NCI-H146 (cell line): ENCODE data around the gene ITPRIPL2.

Experiments
- DNase-seq: peaks from one replicate; lab custom pipeline; 2025; lab: John Stamatoyannopoulos, UW

The ITPRIPL2 gene

GRCh38 chr16:19119564-19119963, 5.8 kb downstream of the ITPRIPL2 start:
- DNase-seq: no peak

DNA sequence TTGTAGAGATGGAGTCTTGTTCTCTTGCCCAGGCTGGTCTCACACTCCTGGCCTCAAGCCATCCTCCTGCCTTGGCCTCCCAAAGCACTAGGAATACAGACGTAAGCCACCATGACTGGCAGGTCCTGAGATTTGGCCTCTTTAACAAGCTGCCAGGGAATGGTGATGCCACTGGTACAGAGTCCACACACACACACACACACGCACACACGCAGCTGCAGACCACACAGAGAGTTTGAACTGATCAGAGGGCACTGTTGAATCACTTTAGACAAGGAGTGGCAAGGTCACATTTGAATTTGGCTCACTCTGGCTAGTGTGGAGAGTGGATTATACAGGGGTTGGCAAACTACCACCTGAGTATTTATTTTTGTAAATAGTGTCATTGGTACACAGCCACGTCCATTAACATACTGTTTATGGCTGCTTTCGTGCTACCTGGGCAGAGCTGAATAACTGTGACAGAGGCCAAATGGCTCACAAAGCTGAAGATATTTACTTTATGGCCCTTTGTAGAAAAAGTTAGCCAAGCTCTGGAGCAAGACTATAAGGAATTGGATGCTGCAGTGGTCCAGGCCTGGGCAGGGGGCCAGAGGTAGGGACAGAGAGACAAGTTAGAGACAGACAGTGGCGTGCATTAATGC, 9.9 kb downstream of the ITPRIPL2 start:
- DNase-seq: no peak

- DNase-seq: no peak
Observed at GRCh38 chr16:19126300-19126699, 12.5 kb downstream of the ITPRIPL2 start.

DNA sequence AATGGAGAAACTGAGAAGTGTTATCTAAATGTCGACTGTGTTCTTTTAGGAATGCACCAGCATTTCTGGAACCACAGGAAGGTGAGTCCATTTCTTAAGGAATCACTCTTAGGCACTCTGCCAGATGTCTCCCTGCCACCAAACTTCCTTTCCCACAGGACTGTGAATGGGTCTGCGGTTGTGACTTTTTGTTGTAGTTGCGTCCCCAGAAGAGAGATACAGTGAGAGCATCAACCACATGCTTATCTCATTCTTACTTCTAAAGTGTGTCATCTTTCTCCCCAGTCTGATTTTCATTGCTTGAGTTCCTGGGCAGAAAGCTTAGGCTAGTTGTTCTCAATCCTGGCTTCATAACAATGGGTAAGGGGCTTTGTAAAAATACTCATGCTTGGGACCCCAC, 13.4 kb downstream of the ITPRIPL2 start:
- no peak for DNase-seq

- DNase-seq: no peak
Observed at GRCh38 chr16:19127674-19128131, 13.9 kb downstream of the ITPRIPL2 start.

- DNase-seq: no peak
Observed at GRCh38 chr16:19128454-19129200, 14.9 kb downstream of the ITPRIPL2 start.

DNA sequence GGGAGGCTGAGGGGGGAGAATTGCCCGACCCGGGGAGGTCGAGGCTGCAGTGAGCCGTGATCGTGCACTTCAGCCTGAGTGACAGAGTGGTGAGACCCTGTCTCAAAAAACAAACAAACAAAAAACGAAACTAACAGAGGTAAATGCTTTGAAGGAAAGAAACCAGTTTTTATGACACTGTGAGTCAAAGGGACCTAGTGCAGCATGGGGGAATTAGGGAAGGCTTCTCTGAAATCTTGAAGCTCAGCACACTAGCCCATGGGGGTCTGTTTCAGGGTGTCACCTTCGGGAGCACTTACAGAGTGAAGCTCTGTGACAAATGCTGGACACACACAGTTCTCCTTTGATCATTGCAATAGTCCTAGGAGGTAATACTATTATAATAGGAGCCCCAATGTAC, 16.6 kb downstream of the ITPRIPL2 start:
- no peak for DNase-seq

DNA sequence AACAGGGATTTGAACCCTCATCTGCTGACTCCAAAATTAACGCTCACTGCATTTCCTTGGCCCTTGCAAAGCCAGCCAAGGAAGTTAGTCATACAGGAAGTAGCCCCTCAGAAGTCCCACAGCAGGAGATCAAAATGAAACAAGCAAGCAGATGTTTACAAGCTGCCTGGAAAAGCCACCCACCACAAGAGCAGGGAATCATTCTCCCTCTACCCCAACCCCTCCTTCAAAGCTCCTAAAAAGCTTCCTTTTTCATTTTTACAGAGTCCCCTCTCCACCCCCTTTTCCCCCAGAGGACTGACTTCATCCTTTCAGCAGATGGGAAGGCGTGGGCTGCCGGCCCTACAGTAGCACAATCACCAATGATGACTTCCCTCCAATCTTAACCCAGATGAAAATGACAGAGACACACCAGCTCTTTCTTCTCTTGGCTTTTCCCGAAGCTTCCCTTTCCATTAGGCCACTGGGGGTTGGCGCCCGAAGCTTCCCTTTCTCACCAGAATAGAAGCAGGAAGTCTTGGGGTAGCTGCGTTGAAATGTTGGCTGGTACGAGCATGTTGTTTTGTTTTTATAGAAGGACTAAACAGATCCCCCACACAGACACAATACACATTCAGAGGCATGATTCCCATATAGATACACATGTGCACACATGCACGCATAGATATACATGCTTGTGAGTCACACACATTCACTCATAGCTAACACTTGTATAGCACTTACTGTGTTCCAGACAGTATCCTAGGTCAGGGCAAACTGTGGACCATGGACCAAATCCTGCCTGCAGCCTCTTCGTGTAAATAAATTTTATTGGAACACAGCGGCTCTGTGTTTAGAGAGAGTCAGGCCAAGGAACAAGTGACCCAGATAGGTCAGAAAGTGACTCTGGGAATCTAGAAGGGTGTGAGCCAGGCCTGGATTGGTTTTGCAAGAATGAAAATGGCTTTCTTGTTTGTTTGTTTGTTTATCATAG, 17.4 kb downstream of the ITPRIPL2 start:
- DNase-seq: no peak

DNA sequence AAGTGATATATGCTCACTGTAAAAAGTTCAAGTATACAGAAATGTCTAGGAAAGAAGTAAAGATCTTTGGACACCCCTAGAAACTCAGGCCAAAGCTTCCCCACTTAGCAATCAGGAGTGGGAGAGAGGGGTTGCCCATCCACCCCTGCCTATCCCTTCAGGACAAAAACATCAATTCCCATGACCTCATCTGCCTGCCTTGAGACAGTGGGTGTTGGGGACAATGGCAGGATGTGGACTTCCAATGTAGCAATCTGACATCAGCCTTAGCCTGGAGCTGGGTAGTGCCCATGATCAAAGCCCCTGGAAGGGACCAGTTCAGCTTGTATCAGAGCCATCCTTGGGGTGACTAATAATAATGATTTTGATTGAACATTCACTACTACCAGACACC, 18.1 kb downstream of the ITPRIPL2 start:
- no peak for DNase-seq

GRCh38 chr16:19132255-19132654, 18.5 kb downstream of the ITPRIPL2 start:
- DNase-seq: no peak

- no peak for DNase-seq
Observed at GRCh38 chr16:19132898-19133297, 19.1 kb downstream of the ITPRIPL2 start.

DNA sequence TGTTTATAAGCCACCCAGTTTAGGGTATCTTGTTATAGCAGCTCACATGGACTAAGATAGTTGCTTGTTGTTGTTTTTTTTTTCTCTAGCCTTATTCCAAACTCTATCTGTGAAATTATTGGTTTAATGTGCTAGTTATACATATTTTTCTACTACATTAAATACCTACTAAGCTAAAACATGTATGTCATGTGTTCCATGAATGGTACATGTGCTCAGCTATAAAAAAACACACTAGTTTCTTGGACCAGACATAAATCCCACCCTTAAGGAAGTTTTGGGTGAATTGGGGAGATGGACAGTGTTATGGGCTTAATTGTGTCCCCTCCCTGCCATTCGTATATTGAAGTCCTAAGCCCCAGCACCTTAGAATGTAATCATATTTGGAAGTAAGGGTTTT, 19.8 kb downstream of the ITPRIPL2 start:
- DNase-seq: no peak

DNA sequence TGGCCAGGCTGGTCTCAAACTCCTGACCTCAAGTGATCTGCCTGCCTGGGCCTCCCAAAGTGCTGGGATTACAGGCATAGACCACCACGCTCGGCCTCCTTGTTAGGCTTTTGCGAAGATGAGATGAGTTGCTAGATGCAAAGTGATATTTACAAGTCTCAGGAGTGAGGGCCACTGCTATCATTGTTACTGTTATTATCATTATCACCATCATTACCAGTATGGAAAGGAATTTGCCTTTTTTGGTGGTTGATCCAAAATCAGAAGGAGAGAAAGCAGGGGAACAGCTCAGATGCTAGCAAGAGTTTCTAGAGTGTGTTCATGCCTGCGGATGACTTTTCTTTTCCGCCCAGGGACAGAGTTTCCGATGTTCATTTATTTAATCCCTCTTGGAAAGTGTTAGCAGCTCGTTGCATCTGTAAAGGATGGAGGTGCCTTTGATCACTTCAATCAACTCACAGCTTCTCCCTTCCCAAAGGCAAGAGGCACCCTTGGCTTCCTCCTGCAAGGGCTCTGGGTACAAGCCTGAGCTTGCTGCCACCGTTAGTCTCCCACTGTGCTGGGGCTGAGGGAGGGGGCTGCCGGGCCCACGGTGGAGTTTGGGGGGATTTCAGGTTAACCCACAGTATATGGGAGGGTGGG, 21.6 kb downstream of the ITPRIPL2 start:
- DNase-seq: peak; percentile 40

GRCh38 chr16:19135896-19136438, 22.2 kb downstream of the ITPRIPL2 start:
- DNase-seq: peak; percentile 77

DNA sequence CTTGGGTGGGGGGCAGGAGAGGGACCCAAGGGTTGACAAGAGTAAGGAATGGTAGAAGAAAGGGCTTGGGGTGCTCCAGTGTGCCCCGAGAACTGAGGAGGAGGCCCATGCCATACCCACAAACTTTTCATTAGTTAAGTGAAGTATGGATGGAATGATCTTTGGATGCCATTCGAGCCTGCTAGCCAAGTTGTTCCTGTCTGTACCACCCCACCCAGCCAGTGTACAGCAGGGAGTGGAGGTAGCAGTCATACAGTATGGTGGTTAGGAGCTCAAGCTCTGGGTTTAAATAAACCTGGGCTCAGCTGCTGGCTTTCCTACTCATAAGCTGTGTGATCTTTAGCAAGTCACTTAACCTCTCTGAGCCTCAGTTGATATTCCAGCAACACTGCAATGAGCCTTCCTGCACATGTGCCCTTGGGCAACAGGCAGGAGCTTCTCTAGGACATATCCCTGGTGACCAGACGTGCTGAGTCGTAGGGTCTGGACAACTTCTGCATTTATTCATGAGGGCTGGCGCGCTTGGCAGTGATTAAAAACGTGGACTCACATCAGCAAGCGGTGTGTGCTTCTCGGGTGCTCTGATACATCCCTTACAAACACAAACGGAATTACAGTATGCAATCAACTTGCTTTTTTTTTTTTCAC, 22.9 kb downstream of the ITPRIPL2 start:
- DNase-seq: no peak

DNA sequence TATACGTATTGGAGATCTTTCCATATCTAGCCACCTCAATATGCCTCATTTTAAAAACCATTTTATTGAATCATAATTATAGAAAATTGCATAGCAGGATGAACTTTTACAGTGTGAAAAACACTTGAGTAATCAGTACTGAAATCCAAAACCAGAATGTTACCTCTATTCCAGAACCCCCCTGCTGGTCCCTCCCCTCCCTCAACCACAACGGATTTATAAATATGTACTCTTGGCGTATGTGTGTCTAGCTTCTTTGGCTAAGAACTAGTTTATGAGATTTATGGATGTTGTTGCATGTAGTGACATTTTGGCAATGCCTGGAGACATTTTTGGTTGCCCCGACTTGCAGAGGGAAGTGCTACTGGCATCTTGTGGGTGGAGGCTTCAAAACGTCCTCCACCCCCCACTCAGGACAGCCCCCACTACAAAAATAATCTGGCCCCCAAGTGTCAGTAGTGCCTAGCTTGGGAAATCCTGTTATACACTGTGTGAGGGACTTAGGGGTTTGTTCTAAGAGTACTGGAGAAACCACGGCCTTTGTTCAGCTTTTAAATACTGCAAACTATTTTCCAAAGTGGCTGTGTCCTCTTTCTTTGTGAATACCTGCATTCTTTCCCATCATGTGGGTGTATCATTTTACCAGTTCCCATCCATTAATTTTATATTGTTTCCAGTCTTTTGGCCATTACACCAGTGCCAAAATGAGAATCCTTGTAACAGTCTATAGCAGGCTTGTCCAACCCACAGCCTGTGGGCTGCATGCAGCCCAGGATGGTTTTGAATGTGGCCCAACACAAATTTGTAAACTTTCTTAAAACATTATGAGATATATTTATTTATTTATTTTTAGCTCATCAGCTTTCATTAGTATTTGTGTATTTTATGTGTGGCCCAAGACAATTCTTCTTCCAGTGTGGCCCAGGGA, 23.7 kb downstream of the ITPRIPL2 start:
- DNase-seq: peak; percentile 48

- DNase-seq: peak; percentile 85
Observed at GRCh38 chr16:19138601-19139000, 24.8 kb downstream of the ITPRIPL2 start.

DNA sequence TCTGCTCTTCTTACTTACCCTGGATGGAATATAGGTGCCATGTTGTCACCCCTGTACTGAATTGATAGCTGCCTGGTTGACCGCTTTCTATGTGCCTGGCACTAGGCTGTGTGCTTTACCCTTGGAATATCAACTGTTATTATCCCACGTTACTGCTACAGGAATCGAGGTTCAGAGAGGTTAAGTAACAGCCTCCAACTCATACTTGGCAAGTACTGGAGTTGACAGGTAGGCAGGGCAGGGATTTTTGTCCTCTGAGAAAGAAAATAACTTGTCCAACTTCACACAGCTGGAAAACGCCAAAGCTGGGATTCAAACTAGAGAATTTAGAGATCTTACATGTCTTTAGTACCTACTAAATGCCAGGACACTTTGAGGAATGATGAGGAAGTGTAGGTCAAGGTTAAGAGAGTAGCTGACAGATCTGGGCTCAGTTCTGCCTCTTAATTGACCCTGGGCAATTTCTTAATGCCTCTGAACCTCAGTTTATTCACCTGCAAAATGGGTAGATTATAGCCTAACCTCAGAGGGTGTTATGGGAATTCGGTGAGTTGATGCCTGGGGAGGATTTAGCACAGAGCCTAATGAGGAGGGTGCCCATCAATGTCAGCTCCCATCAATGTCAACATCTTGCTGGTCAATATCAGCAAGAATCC, 25.8 kb downstream of the ITPRIPL2 start:
- no peak for DNase-seq

DNA sequence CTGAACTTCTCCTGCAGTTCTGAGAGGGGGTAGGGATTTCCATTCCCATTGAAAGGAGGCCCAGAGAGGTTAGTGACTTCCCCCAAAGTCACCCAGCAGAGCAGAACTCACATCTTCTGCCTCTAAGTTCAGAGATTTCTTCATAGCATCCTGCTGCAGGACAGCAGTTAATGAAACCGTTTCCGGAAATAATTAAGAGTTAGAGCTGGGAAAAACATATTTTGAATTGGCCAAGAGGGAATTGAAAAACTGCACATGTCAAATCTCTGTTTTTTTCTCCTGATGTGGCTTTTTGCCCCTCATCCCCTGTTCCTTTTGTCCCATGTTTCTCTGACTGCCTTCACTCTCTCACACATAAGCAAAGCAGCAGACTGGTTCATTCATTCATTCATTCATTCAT, 26.6 kb downstream of the ITPRIPL2 start:
- DNase-seq: no peak
